Neuronal stem cell (in vitro differentiated cells): ENCODE results near the gene KRT82.

Source experiments
- DNase-seq: peaks from one replicate; pipeline ENCODE4 v3.0.0-alpha.2; 2013; ENCODE audit warnings: low spot score
- H2AFZ ChIP-seq: one replicate; pipeline ENCODE4 v1.6.1; 2013; ENCODE audit warnings: mild to moderate bottlenecking, low read length, inconsistent platforms
- H2AK5ac ChIP-seq: 2 replicates; pipeline ENCODE4 v1.6.1; 2013; ENCODE audit warnings: low read depth, mild to moderate bottlenecking, inconsistent platforms, low read length, moderate library complexity, mixed read lengths
- H2BK120ac ChIP-seq: 2 replicates; pipeline ENCODE4 v1.6.1; 2013; ENCODE audit warnings: low read depth, mild to moderate bottlenecking, inconsistent platforms, low read length, moderate library complexity, mixed read lengths
- H2BK12ac ChIP-seq: one replicate; pipeline ENCODE4 v1.6.1; 2013; ENCODE audit warnings: low read length, inconsistent platforms
- H2BK15ac ChIP-seq: 2 replicates; pipeline ENCODE4 v1.6.1; 2013; ENCODE audit warnings: mild to moderate bottlenecking, low read length, inconsistent platforms, mixed read lengths
- H2BK5ac ChIP-seq: one replicate; pipeline ENCODE4 v1.6.1; 2013; ENCODE audit warnings: inconsistent platforms, mild to moderate bottlenecking, low read length, moderate library complexity
- H3K14ac ChIP-seq: one replicate; pipeline ENCODE4 v1.6.1; 2013; ENCODE audit warnings: low read length, inconsistent platforms
- H3K18ac ChIP-seq: 2 replicates; pipeline ENCODE4 v1.6.1; 2013; ENCODE audit warnings: low read length, inconsistent platforms
- H3K23ac ChIP-seq: 2 replicates; pipeline ENCODE4 v1.6.1; 2013; ENCODE audit warnings: low read depth, mild to moderate bottlenecking, mixed read lengths, low read length, inconsistent platforms; ENCODE audit not compliant: poor library complexity
- H3K27ac ChIP-seq: replicated peaks from 3 replicates; pipeline ENCODE4 v1.5.1; 2013; ENCODE audit warnings: low read length, inconsistent platforms
- H3K27me3 ChIP-seq, 3 experiments: 2 replicates each; pipeline ENCODE4 v1.6.1; 2013; ENCODE audit warnings: low read length in 3 of 3, mild to moderate bottlenecking in 2 of 3, inconsistent platforms in 1 of 3, low read depth in 1 of 3, mixed read lengths in 1 of 3, moderate library complexity in 1 of 3; ENCODE audit not compliant: control insufficient read depth in 3 of 3, insufficient read depth in 3 of 3
- H3K36me3 ChIP-seq, 2 donors: replicated peaks in 1 of 2; 2 replicates each; pipeline ENCODE4 v1.6.1; 2013; ENCODE audit warnings: low read length in 2 of 2; ENCODE audit not compliant: control insufficient read depth in 2 of 2, insufficient read depth in 2 of 2
- H3K4ac ChIP-seq: 2 replicates; pipeline ENCODE4 v1.6.1; 2013; ENCODE audit warnings: inconsistent platforms, mild to moderate bottlenecking, low read length, moderate library complexity
- H3K4me1 ChIP-seq, 2 donors: 1 replicate in 1 of 2; 2 replicates in 1 of 2; pipeline ENCODE4 v1.6.1; 2013; ENCODE audit warnings: low read length in 2 of 2, low read depth in 1 of 2; ENCODE audit not compliant: control insufficient read depth in 2 of 2, insufficient read depth in 1 of 2
- H3K4me2 ChIP-seq: one replicate; pipeline ENCODE4 v1.6.1; 2013; ENCODE audit warnings: mild to moderate bottlenecking, low read length, inconsistent platforms; ENCODE audit not compliant: insufficient read depth, poor library complexity, severe bottlenecking
- H3K4me3 ChIP-seq, 2 donors: 2 replicates each; pipeline ENCODE4 v1.5.1; 2013; ENCODE audit warnings: low read length in 2 of 2, mild to moderate bottlenecking in 2 of 2, inconsistent platforms in 1 of 2, moderate library complexity in 1 of 2
- H3K79me1 ChIP-seq: one replicate; pipeline ENCODE4 v1.6.1; 2013; ENCODE audit warnings: low read depth, mild to moderate bottlenecking, inconsistent platforms, low read length, moderate library complexity
- H3K9ac ChIP-seq: one replicate; pipeline ENCODE4 v1.6.1; 2013; ENCODE audit warnings: mild to moderate bottlenecking, low read depth, low read length, inconsistent platforms; ENCODE audit not compliant: poor library complexity
- H3K9me3 ChIP-seq, 2 donors: replicated peaks in 1 of 2; 2 replicates each; pipeline versions ENCODE3 to v1.6.1; 2013; ENCODE audit warnings: low read length in 2 of 2, mild to moderate bottlenecking in 2 of 2, inconsistent platforms in 1 of 2, low read depth in 1 of 2, mixed read lengths in 1 of 2, moderate library complexity in 1 of 2; ENCODE audit not compliant: control insufficient read depth in 2 of 2, insufficient read depth in 1 of 2
- H4K8ac ChIP-seq: one replicate; pipeline ENCODE4 v1.6.1; 2013; ENCODE audit warnings: low read depth, mild to moderate bottlenecking, inconsistent platforms, low read length, moderate library complexity
- H4K91ac ChIP-seq: one replicate; pipeline ENCODE4 v1.6.1; 2013; ENCODE audit warnings: low read length, low read depth, mild to moderate bottlenecking, inconsistent platforms; ENCODE audit not compliant: poor library complexity
- WGBS, 2 donors: extraction: QIAGEN DNeasy Blood & Tissue Kit; methylation state at CpG; one replicate each; pipeline ENCODE4 v1.1.7; 2013; ENCODE audit warnings: missing lambda C conversion rate in 2 of 2, mixed read lengths in 1 of 2; ENCODE audit not compliant: insufficient read length in 2 of 2, insufficient replicate concordance in 1 of 2; ENCODE audit errors: extremely low coverage in 2 of 2; 5-methylcytosine and 5-hydroxymethylcytosine counted together

Gene KRT82

DNA sequence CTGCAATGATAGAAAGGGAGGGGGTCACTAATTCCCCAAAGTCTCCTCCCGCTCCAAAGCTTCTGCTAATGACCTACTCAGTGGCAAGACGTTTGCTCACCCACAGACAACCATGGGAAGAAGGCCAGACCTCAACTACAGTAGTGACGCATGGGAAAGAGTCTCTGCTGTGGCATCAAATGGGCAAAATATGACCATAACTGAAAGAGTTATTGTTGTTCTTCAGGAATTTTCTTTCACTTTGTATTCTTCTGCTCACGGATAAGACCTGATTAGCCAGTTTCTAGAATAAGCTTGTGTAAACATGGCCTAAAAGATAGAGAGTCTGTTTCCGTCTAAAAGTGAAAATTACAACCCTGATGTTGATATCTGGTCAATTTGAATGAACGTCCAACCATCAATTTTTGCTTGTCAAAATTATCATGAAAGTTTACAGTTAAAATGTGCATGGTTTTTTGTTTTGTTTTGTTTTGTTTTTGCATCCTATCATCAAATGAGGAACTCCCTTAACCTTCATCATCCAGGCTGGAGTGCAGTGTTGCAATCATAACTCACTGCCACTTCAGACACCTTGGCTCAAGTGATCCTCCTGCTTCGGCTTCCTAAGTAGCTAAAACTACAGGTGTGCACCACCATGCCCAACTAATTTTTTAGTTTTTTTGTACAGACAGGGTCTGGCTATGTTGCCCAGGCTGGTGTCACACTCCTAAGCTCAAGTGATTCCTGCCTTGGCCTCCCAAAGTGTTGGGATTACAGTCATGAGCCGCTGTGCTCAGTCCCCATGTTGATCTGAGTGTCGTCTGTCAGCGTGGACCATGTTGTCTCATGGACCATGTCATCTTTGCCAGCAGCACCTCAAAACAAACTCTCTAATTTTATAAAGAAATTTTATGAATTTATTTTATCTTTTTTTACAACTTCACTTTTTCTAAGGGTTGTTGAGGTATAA, 38.8 kb upstream of the KRT82 start:
- no peak overlapping the region for H3K18ac ChIP-seq
- H2BK120ac ChIP-seq = no peak overlapping the region
- H4K91ac ChIP-seq = no peak overlapping the region
- H3K14ac ChIP-seq = peak overlapping the region; percentile 40
- no peak overlapping the region for H2BK12ac ChIP-seq
- no peaks in the 10 kb centered on the region for H3K9me3 ChIP-seq
- no peaks in the 10 kb centered on the region for H3K36me3 ChIP-seq
- no peaks in the 10 kb centered on the region for H3K79me1 ChIP-seq
- no peak overlapping the region for H2BK5ac ChIP-seq
- no peak overlapping the region for H3K4me3 ChIP-seq
- no peak overlapping the region for H3K27ac ChIP-seq
- no peak overlapping the region for H2BK15ac ChIP-seq
- H3K4me2 ChIP-seq = no peak overlapping the region
- peaks cover 0 to 19% of the 10 kb centered on the region in 2 donors for H3K4me1 ChIP-seq
- DNase-seq = no peak
- H2AK5ac ChIP-seq = no peak overlapping the region
- H3K9ac ChIP-seq = no peak overlapping the region
- no peak overlapping the region for H3K4ac ChIP-seq
- H3K27me3 ChIP-seq = no peaks in the 10 kb centered on the region
- whole genome bisulfite sequencing, 2 donors = no CpG with 5 or more reads among the region's 10 CpGs
- no peak overlapping the region for H2AFZ ChIP-seq
- H4K8ac ChIP-seq = no peak overlapping the region
- H3K23ac ChIP-seq = no peak overlapping the region

DNA sequence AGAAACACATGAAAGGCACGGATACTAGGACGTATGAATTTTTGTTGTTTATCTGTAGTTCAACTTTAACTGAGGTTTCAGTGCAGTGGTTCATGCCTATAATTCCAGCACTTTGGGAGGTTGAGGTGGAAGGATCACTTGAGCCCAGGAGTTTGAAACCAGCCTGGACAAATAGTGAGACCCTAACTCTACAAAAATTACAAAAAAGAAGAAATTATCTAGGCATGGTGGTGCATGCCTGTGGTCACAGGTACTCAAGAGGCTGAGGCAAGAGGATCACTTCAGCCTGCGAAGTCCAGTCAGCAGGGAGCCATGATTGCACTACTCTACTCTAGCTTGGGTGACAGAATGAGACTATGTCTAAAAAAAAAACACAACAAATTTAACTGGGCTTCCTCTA, 37.8 kb upstream of the KRT82 start:
- Histone ChIP-seq H3K9ac (no peak overlapping the region), H2BK120ac (no peak overlapping the region), H3K36me3 (no peaks in the 10 kb centered on the region), H2BK15ac (no peak overlapping the region), H3K79me1 (no peaks in the 10 kb centered on the region), H2BK12ac (no peak overlapping the region), H2AFZ (no peak overlapping the region), H4K91ac (no peak overlapping the region), H2BK5ac (no peak overlapping the region), H3K4me2 (no peak overlapping the region), H3K4me3 (no peak overlapping the region), H3K18ac (no peak overlapping the region), H3K4ac (no peak overlapping the region), H3K23ac (no peak overlapping the region), H2AK5ac (no peak overlapping the region), H3K4me1 (peaks cover 0 to 19% of the 10 kb centered on the region in 2 donors), H3K9me3 (no peaks in the 10 kb centered on the region), H4K8ac (no peak overlapping the region), H3K27me3 (no peaks in the 10 kb centered on the region), H3K27ac (no peak overlapping the region), H3K14ac (no peak overlapping the region)
- no CpG with 5 or more reads among the region's 3 CpGs for WGBS, 2 donors
- no peak for DNase-seq

DNA sequence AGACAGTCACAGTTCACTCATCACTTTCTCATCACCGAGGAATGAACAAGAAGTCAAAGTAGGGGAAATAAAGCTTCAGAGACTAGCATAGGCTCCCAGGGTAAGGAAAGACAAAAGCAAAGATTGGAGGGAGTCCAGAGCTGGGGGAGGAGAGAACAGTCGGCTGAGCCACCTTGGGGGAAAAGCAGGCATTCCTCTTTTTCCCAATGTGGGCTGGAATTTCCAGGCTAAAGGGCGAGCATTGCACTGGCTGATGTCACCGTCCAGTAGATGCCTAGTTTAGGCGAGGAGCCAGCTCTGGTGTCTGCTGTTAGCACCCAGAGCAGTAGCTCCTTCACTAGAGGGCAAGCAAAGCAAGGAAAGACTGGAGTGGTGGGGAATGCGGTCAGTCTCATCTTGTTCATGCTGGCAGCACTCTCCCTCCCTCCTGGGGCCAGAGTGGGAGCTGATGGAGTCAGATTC, 36.5 kb upstream of the KRT82 start:
- H3K36me3 ChIP-seq = no peaks in the 10 kb centered on the region
- H2BK5ac ChIP-seq = no peak overlapping the region
- no peak overlapping the region for H2BK120ac ChIP-seq
- H3K9me3 ChIP-seq = no peaks in the 10 kb centered on the region
- H3K4me3 ChIP-seq = no peak overlapping the region
- no peak overlapping the region for H3K4ac ChIP-seq
- no peaks in the 10 kb centered on the region for H3K79me1 ChIP-seq
- DNase-seq = no peak
- H3K23ac ChIP-seq = no peak overlapping the region
- no peaks in the 10 kb centered on the region for H3K27me3 ChIP-seq
- no peak overlapping the region for H4K8ac ChIP-seq
- H3K9ac ChIP-seq = peak overlapping the region; percentile 46
- H4K91ac ChIP-seq = no peak overlapping the region
- no peak overlapping the region for H2AK5ac ChIP-seq
- peaks cover 0 to 19% of the 10 kb centered on the region in 2 donors for H3K4me1 ChIP-seq
- H3K14ac ChIP-seq = no peak overlapping the region
- no CpG with 5 or more reads among the region's 6 CpGs for WGBS, 2 donors
- no peak overlapping the region for H2BK12ac ChIP-seq
- no peak overlapping the region for H3K4me2 ChIP-seq
- peak overlapping the region; percentile 45 for H3K18ac ChIP-seq
- H2AFZ ChIP-seq = no peak overlapping the region
- H2BK15ac ChIP-seq = no peak overlapping the region
- H3K27ac ChIP-seq = peak overlapping the region; percentile 21

DNA sequence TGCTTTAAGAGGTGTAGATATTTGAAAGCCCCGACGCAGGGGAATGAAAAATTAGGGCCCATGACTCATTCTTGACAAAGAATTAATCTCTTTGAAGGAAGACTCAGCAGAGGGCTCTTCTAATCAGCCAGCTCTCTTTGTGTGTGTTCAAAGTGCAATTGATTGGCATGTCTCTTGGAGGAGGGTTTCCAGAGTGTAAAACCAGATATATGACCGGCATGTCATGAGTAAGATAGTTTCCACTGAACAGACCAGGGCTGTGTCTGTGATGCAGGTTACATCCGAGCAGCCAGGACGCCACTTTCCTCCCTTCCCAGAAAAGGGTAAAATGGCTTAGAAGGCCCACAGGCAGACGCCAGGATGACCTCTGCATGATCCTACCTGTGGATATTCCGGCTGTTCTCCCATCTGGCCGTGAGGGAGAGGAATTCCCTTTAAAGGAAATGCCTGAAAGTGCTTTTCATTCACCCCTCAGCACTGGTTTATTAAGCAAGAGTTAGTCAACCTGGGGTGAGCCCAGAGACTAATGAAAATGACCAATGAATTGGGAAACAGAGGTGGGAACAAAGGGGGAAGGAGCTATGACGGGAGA, 35.3 kb upstream of the KRT82 start:
- no peak overlapping the region for H2BK15ac ChIP-seq
- peak overlapping the region; percentile 55 for H3K27ac ChIP-seq
- no peak overlapping the region for H2AK5ac ChIP-seq
- H2BK120ac ChIP-seq = no peak overlapping the region
- no peaks in the 10 kb centered on the region for H3K27me3 ChIP-seq
- no peak overlapping the region for H4K91ac ChIP-seq
- no peak overlapping the region for H3K4me3 ChIP-seq
- H3K9me3 ChIP-seq = no peaks in the 10 kb centered on the region
- peak overlapping the region; percentile 19 for H2BK12ac ChIP-seq
- DNase-seq = no peak
- H3K4ac ChIP-seq = no peak overlapping the region
- peak overlapping the region; percentile 8 for H3K18ac ChIP-seq
- no peaks in the 10 kb centered on the region for H3K79me1 ChIP-seq
- H3K23ac ChIP-seq = no peak overlapping the region
- no CpG with 5 or more reads among the region's 9 CpGs for WGBS, 2 donors
- H3K36me3 ChIP-seq = no peaks in the 10 kb centered on the region
- H4K8ac ChIP-seq = no peak overlapping the region
- no peak overlapping the region for H3K14ac ChIP-seq
- H2AFZ ChIP-seq = no peak overlapping the region
- no peak overlapping the region for H3K4me2 ChIP-seq
- peaks cover 0 to 19% of the 10 kb centered on the region in 2 donors for H3K4me1 ChIP-seq
- H3K9ac ChIP-seq = no peak overlapping the region
- H2BK5ac ChIP-seq = no peak overlapping the region
